Activated CD4-positive, alpha-beta T cell treated with anti-CD3 and anti-CD28 coated beads for 36 hours (primary cell): ENCODE measurements around the gene RELCH. TPM values are rescaled to one million over a fixed set of nuclear protein-coding genes. Genes with fewer than 3 reads are reported as not detected.

Source experiments
- ATAC-seq: fragments of 200-7000 bp; cut with Tn5 transposase; one replicate; pipeline ENCODE4 v1.10.0; 2021; ENCODE audit warnings: mild to moderate bottlenecking, moderate library complexity
- CTCF ChIA-PET: fragments of 350-600 bp; sonication (Branson Sonifier 250); formaldehyde crosslinking; loops from one replicate; lab custom pipeline; 2021; ENCODE audit warnings: antibody characterized with exemption; lab: Charles Lee
- POLR2A ChIA-PET: fragments of 350-600 bp; sonication (Branson Sonifier 250); formaldehyde crosslinking; loops from one replicate; lab custom pipeline; 2021; ENCODE audit warnings: antibody characterized with exemption, inconsistent platforms; lab: Charles Lee
- DNase-seq: peaks from one replicate; pipeline ENCODE4 v3.0.0-alpha.2; 2020
- H3K27ac Mint-ChIP-seq: one replicate; pipeline ENCODE4 v1.8.0; 2021; ENCODE audit warnings: mixed read lengths
- H3K27me3 Mint-ChIP-seq: one replicate; pipeline ENCODE4 v1.8.0; 2021; ENCODE audit warnings: mixed read lengths
- H3K36me3 Mint-ChIP-seq: one replicate; pipeline ENCODE4 v1.8.0; 2021; ENCODE audit warnings: low read depth, mixed read lengths
- H3K4me1 Mint-ChIP-seq: one replicate; pipeline ENCODE4 v1.8.0; 2021; ENCODE audit warnings: mixed read lengths
- H3K4me3 Mint-ChIP-seq: one replicate; pipeline ENCODE4 v1.8.0; 2021; ENCODE audit warnings: mild to moderate bottlenecking, moderate library complexity, mixed read lengths
- H3K9me3 Mint-ChIP-seq: one replicate; pipeline ENCODE4 v1.8.0; 2021; ENCODE audit warnings: low read depth, mixed read lengths
- intact Hi-C, 2 experiments: fragments of 100-400 bp; cut with DNase I in 1 of 2; cut with micrococcal nuclease in 1 of 2; formaldehyde crosslinking; loops; one replicate each; pipeline versions ENCODE4 v1.14.2 to v1.15.1; 2022 to 2024; cut with DNase I, micrococcal nuclease
- total RNA-seq, 2 experiments: library from RNA; stranded (reverse); gene quantifications; one replicate each; pipeline ENCODE4 v1.2.3, GENCODE V29; 2021

The RELCH gene
- total RNA-seq, 2 experiments from 2014 or later = 20.5 to 20.7 TPM

DNA sequence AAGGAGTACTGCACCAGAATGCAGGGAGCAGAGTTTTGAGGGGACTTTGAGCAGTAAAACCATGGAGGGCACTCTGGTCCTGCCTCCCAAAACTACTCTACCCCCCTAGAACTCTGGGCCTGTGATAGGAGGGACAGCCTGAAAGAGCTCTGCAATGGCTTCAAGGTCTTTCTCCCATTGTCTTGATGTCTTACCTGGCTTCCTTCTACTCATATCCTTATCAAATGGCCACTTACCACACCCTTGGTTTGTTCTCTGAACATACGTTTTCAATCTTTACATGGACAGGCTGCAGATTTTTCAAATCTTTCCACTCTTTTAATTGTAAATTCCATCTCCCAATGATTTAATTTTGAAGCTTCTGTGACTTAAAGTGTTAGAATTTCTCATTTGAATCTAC, 27.7 kb downstream of the RELCH start:
- Mint-ChIP-seq H3K9me3 (peaks cover 3% of the 10 kb centered on the region), H3K27ac (no peak overlapping the region), H3K36me3 (peaks cover 30% of the 10 kb centered on the region), H3K27me3 (no peaks in the 10 kb centered on the region), H3K4me1 (peaks cover 22% of the 10 kb centered on the region), H3K4me3 (no peak overlapping the region)
- no peak for DNase-seq
- ATAC-seq = no peak
- intact Hi-C loops = no loop called here
- ChIA-PET CTCF (interaction anchor here (1.2 to 1.6 kb wide), 3 partner anchors 11 to 34 kb away, joined by 4 to 9 read pairs (median 4); no protein-coding TSS in a partner anchor), POLR2A (no interaction called here)

DNA sequence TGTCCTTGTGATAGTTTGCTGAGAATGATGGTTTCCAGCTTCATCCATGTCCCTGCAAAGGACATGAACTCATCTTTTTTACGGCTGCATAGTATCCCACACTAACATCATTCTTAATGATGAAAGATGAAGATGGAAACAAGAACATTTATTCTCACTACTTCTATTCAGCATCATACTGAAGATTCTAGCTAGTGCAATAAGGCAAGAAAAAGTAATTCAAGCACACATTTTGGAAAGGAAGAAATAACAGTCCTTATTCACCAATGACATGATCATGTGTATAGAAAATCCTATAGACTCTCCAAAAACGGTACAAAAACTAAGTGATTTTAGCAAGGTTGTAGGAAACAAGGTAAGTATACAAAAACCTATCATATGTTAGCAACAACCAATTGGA, 37.2 kb downstream of the RELCH start:
- POLR2A ChIA-PET = no interaction called here
- peaks cover 40% of the 10 kb centered on the region for H3K36me3 Mint-ChIP-seq
- no peak overlapping the region for H3K4me3 Mint-ChIP-seq
- peaks cover 3% of the 10 kb centered on the region for H3K4me1 Mint-ChIP-seq
- no peaks in the 10 kb centered on the region for H3K27me3 Mint-ChIP-seq
- no peak for DNase-seq
- no peak for ATAC-seq
- peaks cover 4% of the 10 kb centered on the region for H3K9me3 Mint-ChIP-seq
- intact Hi-C loops = no loop called here
- CTCF ChIA-PET = no interaction called here
- H3K27ac Mint-ChIP-seq = no peak overlapping the region

- H3K36me3 Mint-ChIP-seq = peaks cover 44% of the 10 kb centered on the region
These were observed 39.0 kb downstream of the RELCH start for GRCh38 chr18:62226047-62226446.

GRCh38 chr18:62236252-62236651, 49.2 kb downstream of the RELCH start:
- CTCF ChIA-PET = interaction anchor here (7.0 kb wide), 1 partner anchor 13 kb away, joined by 38 read pairs; no protein-coding TSS in a partner anchor
- POLR2A ChIA-PET = no interaction called here
- Mint-ChIP-seq H3K27ac (no peak overlapping the region), H3K4me1 (peaks cover 7% of the 10 kb centered on the region), H3K27me3 (no peaks in the 10 kb centered on the region), H3K9me3 (no peaks in the 10 kb centered on the region), H3K36me3 (peaks cover 23% of the 10 kb centered on the region), H3K4me3 (no peak overlapping the region)
- DNase-seq (no peak), ATAC-seq (no peak)
- intact Hi-C loops = no loop called here

More at GRCh38 chr18:62226047-62226446, 39.0 kb downstream of the RELCH start:
- Mint-ChIP-seq H3K4me1 (no peaks in the 10 kb centered on the region), H3K27me3 (no peaks in the 10 kb centered on the region), H3K27ac (no peak overlapping the region), H3K4me3 (no peak overlapping the region), H3K9me3 (peaks cover 4% of the 10 kb centered on the region)
- no peak for ATAC-seq
- intact Hi-C loops = no loop called here
- ChIA-PET POLR2A (no interaction called here), CTCF (interaction anchor here (1.4 to 2.4 kb wide), 2 partner anchors 24 to 29 kb away, joined by 6 to 18 read pairs; no protein-coding TSS in a partner anchor)
- no peak for DNase-seq

- Mint-ChIP-seq H3K4me1 (peaks cover 7% of the 10 kb centered on the region), H3K9me3 (no peaks in the 10 kb centered on the region), H3K27ac (no peak overlapping the region), H3K27me3 (no peaks in the 10 kb centered on the region), H3K4me3 (no peak overlapping the region), H3K36me3 (peaks cover 12% of the 10 kb centered on the region)
- DNase-seq = no peak
- no peak for ATAC-seq
- ChIA-PET POLR2A (no interaction called here), CTCF (interaction anchor here (7.0 kb wide), 1 partner anchor 10 kb away, joined by 38 read pairs; no protein-coding TSS in a partner anchor)
- intact Hi-C loops = no loop called here
These were observed 52.4 kb downstream of the RELCH start for GRCh38 chr18:62239475-62239874.

- H3K9me3 Mint-ChIP-seq = no peaks in the 10 kb centered on the region
- POLR2A ChIA-PET = no interaction called here
- no peak for ATAC-seq
- H3K4me3 Mint-ChIP-seq = no peak overlapping the region
- DNase-seq = no peak
- no peak overlapping the region for H3K27ac Mint-ChIP-seq
- no peaks in the 10 kb centered on the region for H3K27me3 Mint-ChIP-seq
- H3K36me3 Mint-ChIP-seq = no peaks in the 10 kb centered on the region
- intact Hi-C loops = no loop called here
- CTCF ChIA-PET = interaction anchor here (1.1 kb wide), 2 partner anchors 40 to 60 kb away, joined by 3 read pairs; no protein-coding TSS in a partner anchor
- H3K4me1 Mint-ChIP-seq = peaks cover 3% of the 10 kb centered on the region
These were observed 55.9 kb downstream of the RELCH start for GRCh38 chr18:62242955-62243354.

- intact Hi-C loops = no loop called here
- POLR2A ChIA-PET = no interaction called here
- H3K27ac Mint-ChIP-seq = no peak overlapping the region
- H3K36me3 Mint-ChIP-seq = no peaks in the 10 kb centered on the region
- ATAC-seq = no peak
- DNase-seq = no peak
- no peaks in the 10 kb centered on the region for H3K9me3 Mint-ChIP-seq
- H3K4me1 Mint-ChIP-seq = peaks cover 4% of the 10 kb centered on the region
- CTCF ChIA-PET = interaction anchor here (0.5 to 1.5 kb wide), 4 partner anchors 14 to 64 kb away, joined by 3 to 8 read pairs (median 3); partner anchors contain the start of genes PIGN and RELCH
- H3K4me3 Mint-ChIP-seq = no peak overlapping the region
- no peaks in the 10 kb centered on the region for H3K27me3 Mint-ChIP-seq
These were observed 58.1 kb downstream of the RELCH start for GRCh38 chr18:62245177-62245576.

DNA sequence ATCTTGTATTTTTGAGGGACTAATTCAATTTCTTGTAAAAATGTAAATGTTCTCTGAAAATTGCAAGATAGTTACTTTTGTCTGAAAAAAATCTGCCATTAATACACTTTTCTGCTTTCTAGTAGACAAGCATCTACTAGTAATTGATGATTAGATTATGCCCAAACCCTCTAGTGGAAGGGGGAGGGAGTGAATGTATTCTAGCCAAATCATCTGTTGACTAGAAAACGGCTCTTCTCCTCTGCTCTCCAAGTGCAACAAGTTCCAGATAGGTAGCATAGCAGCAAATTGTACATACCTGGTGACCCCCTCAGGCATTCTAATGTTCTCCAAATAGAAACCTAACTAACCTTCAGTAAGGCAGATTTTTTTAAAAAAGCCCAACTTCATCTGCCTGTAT, 58.6 kb downstream of the RELCH start:
- no peaks in the 10 kb centered on the region for H3K9me3 Mint-ChIP-seq
- no peaks in the 10 kb centered on the region for H3K27me3 Mint-ChIP-seq
- DNase-seq (no peak), ATAC-seq (no peak)
- H3K36me3 Mint-ChIP-seq = no peaks in the 10 kb centered on the region
- intact Hi-C loops = no loop called here
- ChIA-PET POLR2A (no interaction called here), CTCF (interaction anchor here (0.7 to 1.5 kb wide), 4 partner anchors 16 to 58 kb away, joined by 3 to 8 read pairs (median 4); partner anchors contain the start of genes PIGN and RELCH)
- no peak overlapping the region for H3K27ac Mint-ChIP-seq
- no peak overlapping the region for H3K4me3 Mint-ChIP-seq
- H3K4me1 Mint-ChIP-seq = peaks cover 4% of the 10 kb centered on the region

DNA sequence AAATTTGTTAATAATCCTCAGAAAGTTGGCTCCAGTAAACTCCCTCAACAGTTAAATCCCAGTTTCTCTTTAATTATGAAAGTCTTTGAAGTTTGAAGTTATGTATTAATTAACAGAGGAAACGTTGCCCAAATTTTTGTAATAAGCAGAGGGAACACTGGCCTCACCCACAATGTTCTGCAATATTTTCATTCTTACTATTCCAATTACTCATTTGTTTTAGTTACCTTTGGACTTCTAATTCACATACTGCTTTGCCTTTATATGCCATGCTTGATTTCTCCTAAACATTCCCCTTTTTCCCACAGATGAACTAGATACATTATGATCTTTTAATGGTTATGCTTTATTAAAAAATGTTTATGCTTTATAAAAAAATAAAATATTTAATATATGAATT, 61.3 kb downstream of the RELCH start:
- Mint-ChIP-seq H3K9me3 (no peaks in the 10 kb centered on the region), H3K27me3 (no peaks in the 10 kb centered on the region), H3K27ac (no peak overlapping the region), H3K4me1 (peaks cover 4% of the 10 kb centered on the region), H3K4me3 (no peak overlapping the region), H3K36me3 (no peaks in the 10 kb centered on the region)
- ATAC-seq (no peak), DNase-seq (no peak)
- intact Hi-C loops = no loop called here
- ChIA-PET POLR2A (no interaction called here), CTCF (interaction anchor here (0.8 to 5.1 kb wide), 13 partner anchors 9 to 71 kb away, joined by 4 to 125 read pairs (median 12); partner anchors contain the start of genes PIGN and RELCH)

- DNase-seq (peak; percentile 86), ATAC-seq (peak; percentile 57)
- ChIA-PET CTCF (interaction anchor here (0.6 to 5.1 kb wide), 29 partner anchors 9 to 611 kb away, joined by 3 to 125 read pairs (median 6); partner anchors contain the start of genes PIGN and RELCH), POLR2A (no interaction called here)
- intact Hi-C loops = loop anchor here (1.0 kb wide), 2 partner anchors 62 to 66 kb away; partner anchors contain the start of genes PIGN (in 1 of the 2) and RELCH (in 1 of the 2)
- H3K36me3 Mint-ChIP-seq = no peaks in the 10 kb centered on the region
- no peak overlapping the region for H3K4me3 Mint-ChIP-seq
- no peaks in the 10 kb centered on the region for H3K27me3 Mint-ChIP-seq
- no peaks in the 10 kb centered on the region for H3K9me3 Mint-ChIP-seq
- H3K27ac Mint-ChIP-seq = no peak overlapping the region
- H3K4me1 Mint-ChIP-seq = peaks cover 4% of the 10 kb centered on the region
These were observed 62.5 kb downstream of the RELCH start for GRCh38 chr18:62249478-62250097.

GRCh38 chr18:62250475-62250874, 63.4 kb downstream of the RELCH start:
- H3K4me3 Mint-ChIP-seq = no peak overlapping the region
- no peak overlapping the region for H3K27ac Mint-ChIP-seq
- H3K27me3 Mint-ChIP-seq = no peaks in the 10 kb centered on the region
- intact Hi-C loops = no loop called here
- POLR2A ChIA-PET = no interaction called here
- H3K36me3 Mint-ChIP-seq = no peaks in the 10 kb centered on the region
- DNase-seq (no peak), ATAC-seq (no peak)
- no peaks in the 10 kb centered on the region for H3K9me3 Mint-ChIP-seq
- CTCF ChIA-PET = interaction anchor here (0.7 to 5.1 kb wide), 18 partner anchors 8 to 345 kb away, joined by 3 to 125 read pairs (median 12); partner anchors contain the start of genes PIGN and RELCH
- H3K4me1 Mint-ChIP-seq = peaks cover 4% of the 10 kb centered on the region
